HEK293 (cell line): Measurements from ENCODE around the gene NRL.
A peak's percentile ranks its signal among the peaks of the same experiment; 100 is the strongest.

Source experiments
- CTCF ChIA-PET: fragments of 350-600 bp; formaldehyde crosslinking; extraction: SDS; loops from one replicate; lab custom pipeline; 2021; ENCODE audit warnings: antibody characterized with exemption; lab: Yijun Ruan, JAX
- POLR2A ChIA-PET: fragments of 300-600 bp; formaldehyde crosslinking; extraction: SDS; loops from one replicate; lab custom pipeline; 2020; ENCODE audit warnings: antibody characterized with exemption, inconsistent platforms; lab: Yijun Ruan, JAX
- H3K27ac ChIP-seq: fragments of 200-500 bp; sonication (Bioruptor generic); 2 replicates; pipeline ENCODE4 v1.5.1; 2014; ENCODE audit warnings: low read depth, low read length, control low read depth, inconsistent platforms; ENCODE audit errors: extremely low read depth
- H3K36me3 ChIP-seq, 2 experiments: fragments of 200-500 bp in 1 of 2; sonication (Bioruptor generic) in 1 of 2; 1 replicate in 1 of 2; 2 replicates in 1 of 2; pipeline ENCODE4 v1.5.1; 2014 to 2017; ENCODE audit warnings: inconsistent platforms in 2 of 2, low read length in 2 of 2; ENCODE audit not compliant: control insufficient read depth in 2 of 2, insufficient read depth in 1 of 2
- H3K4me1 ChIP-seq: fragments of 200-500 bp; sonication (Bioruptor generic); 2 replicates; pipeline ENCODE4 v1.5.1; 2014; ENCODE audit warnings: mild to moderate bottlenecking, low read length, inconsistent platforms; ENCODE audit not compliant: control insufficient read depth, insufficient read depth
- H3K4me3 ChIP-seq: 2 replicates; pipeline ENCODE4 v1.5.1; 2011; ENCODE audit warnings: low read depth, mild to moderate bottlenecking, control low read depth, low read length, moderate library complexity
- H3K9me3 ChIP-seq: fragments of 200-500 bp; sonication (Bioruptor generic); 2 replicates; pipeline ENCODE4 v1.5.1; 2014; ENCODE audit warnings: low read depth, low read length, inconsistent platforms; ENCODE audit not compliant: control insufficient read depth, insufficient read depth
- GLIS1 ChIP-seq: fragments of 450-650 bp; formaldehyde crosslinking; IDR thresholded peaks from 2 replicates; pipeline ENCODE4 v1.5.1; 2016; ENCODE audit warnings: missing biosample characterization, missing genetic modification characterization
- HIC1 ChIP-seq: fragments of 450-650 bp; formaldehyde crosslinking; IDR thresholded peaks from 2 replicates; pipeline ENCODE4 v1.5.1; 2016; ENCODE audit warnings: missing biosample characterization, missing genetic modification characterization
- HOXA7 ChIP-seq: sonication (generic); formaldehyde crosslinking; IDR thresholded peaks from 2 replicates; pipeline ENCODE4 v1.8.1; 2022; ENCODE audit warnings: missing genetic modification reagents, borderline replicate concordance
- KLF1 ChIP-seq: fragments of 450-650 bp; formaldehyde crosslinking; IDR thresholded peaks from 2 replicates; pipeline ENCODE4 v1.5.1; 2016; ENCODE audit warnings: missing biosample characterization, missing genetic modification characterization
- REPIN1 ChIP-seq: fragments of 450-650 bp; formaldehyde crosslinking; IDR thresholded peaks from 2 replicates; pipeline ENCODE4 v1.5.1; 2017; ENCODE audit warnings: missing biosample characterization, missing genetic modification characterization, low read depth
- ZBTB10 ChIP-seq: fragments of 450-650 bp; formaldehyde crosslinking; IDR thresholded peaks from 2 replicates; pipeline ENCODE4 v1.5.1; 2016; ENCODE audit warnings: missing biosample characterization, missing genetic modification characterization
- ZNF148 ChIP-seq: fragments of 450-650 bp; formaldehyde crosslinking; IDR thresholded peaks from 2 replicates; pipeline ENCODE4 v1.5.0; 2017; ENCODE audit warnings: missing biosample characterization, missing genetic modification characterization, borderline replicate concordance
- ZNF184 ChIP-seq: fragments of 450-650 bp; IDR thresholded peaks from 2 replicates; pipeline ENCODE4 v1.5.1; 2018; ENCODE audit warnings: missing biosample characterization, mild to moderate bottlenecking, missing genetic modification characterization
- ZNF292 ChIP-seq: fragments of 450-650 bp; formaldehyde crosslinking; IDR thresholded peaks from 2 replicates; pipeline ENCODE4 v1.5.1; 2016; ENCODE audit warnings: low read depth, missing biosample characterization, missing genetic modification characterization, borderline replicate concordance
- ZNF324 ChIP-seq: fragments of 450-650 bp; formaldehyde crosslinking; IDR thresholded peaks from 2 replicates; pipeline ENCODE4 v1.5.1; 2016; ENCODE audit warnings: missing biosample characterization, missing genetic modification characterization
- ZNF548 ChIP-seq: fragments of 450-650 bp; formaldehyde crosslinking; IDR thresholded peaks from 2 replicates; pipeline ENCODE4 v1.5.1; 2016; ENCODE audit warnings: missing biosample characterization, missing genetic modification characterization
- ZNF585B ChIP-seq: fragments of 450-650 bp; formaldehyde crosslinking; IDR thresholded peaks from 2 replicates; pipeline ENCODE4 v1.5.1; 2016; ENCODE audit warnings: missing biosample characterization, missing genetic modification characterization
- ZNF660 ChIP-seq: fragments of 450-650 bp; IDR thresholded peaks from 2 replicates; pipeline ENCODE4 v1.5.1; 2018; ENCODE audit warnings: missing biosample characterization, mild to moderate bottlenecking, missing genetic modification characterization
- ZNF843 ChIP-seq: fragments of 450-650 bp; formaldehyde crosslinking; IDR thresholded peaks from 2 replicates; pipeline ENCODE4 v1.5.1; 2016; ENCODE audit warnings: missing biosample characterization, missing genetic modification characterization
- ZSCAN30 ChIP-seq: fragments of 450-650 bp; IDR thresholded peaks from 2 replicates; pipeline ENCODE4 v1.5.1; 2018; ENCODE audit warnings: missing biosample characterization, mild to moderate bottlenecking, missing genetic modification characterization, moderate library complexity
- TF ChIP-seq, protein P1 (sequence below): fragments of 450-650 bp; formaldehyde crosslinking; IDR thresholded peaks from 2 replicates; pipeline ENCODE4 v1.5.1; 2016; ENCODE audit warnings: missing biosample characterization, missing genetic modification characterization
- TF ChIP-seq, protein P2 (sequence below): fragments of 450-650 bp; formaldehyde crosslinking; IDR thresholded peaks from 2 replicates; pipeline ENCODE4 v1.5.1; 2016; ENCODE audit warnings: missing biosample characterization, missing genetic modification characterization
- TF ChIP-seq, protein P3 (sequence below): fragments of 450-650 bp; formaldehyde crosslinking; conservative IDR thresholded peaks from 2 replicates; pipeline ENCODE4 v1.5.1; 2016; ENCODE audit warnings: low read depth, missing biosample characterization, missing genetic modification characterization

The NRL gene

GRCh38 chr14:24143511-24143910, 28.8 kb upstream of the NRL start:
- CTCF ChIA-PET, result interaction anchor here (1.5 kb wide), 1 partner anchor 18 kb away, joined by 4 read pairs; the partner anchor contains the start of gene IRF9
- TF ChIP-seq ZNF292 (tag by site-specific recombination) (no peak), GLIS1 (tag by site-specific recombination) (peak; percentile 70)
- TF ChIP-seq, all 188 proteins: peak for 1
- Histone ChIP-seq H3K9me3 (no peaks in the 10 kb centered on the region), H3K27ac (no peak overlapping the region), H3K4me1 (peaks cover 12% of the 10 kb centered on the region), H3K36me3 (peaks cover 12 to 36% of the 10 kb centered on the region in 2 experiments), H3K4me3 (no peak overlapping the region)
- POLR2A ChIA-PET, result interaction anchor here (0.8 kb wide), 1 partner anchor 29 kb away, joined by 4 read pairs; the partner anchor contains the start of genes DCAF11 and NRL

GRCh38 chr14:24141097-24141880, 26.5 kb upstream of the NRL start, which contains the start of gene EMC9:
EMC9 (minus strand) TSS chr14:24141591; CDS start chr14:24141304, 287 bp downstream.
- H3K4me3 ChIP-seq, result peak within 1 kb of the TSS; percentile 90
- peaks cover 8% of the 10 kb centered on the region for H3K4me1 ChIP-seq
- peak within 1 kb of the TSS; percentile 89 for H3K27ac ChIP-seq
- no peaks in the 10 kb centered on the region for H3K9me3 ChIP-seq
- ChIA-PET CTCF (interaction anchor here (0.6 to 1.2 kb wide), 6 partner anchors 8 to 295 kb away, joined by 3 to 6 read pairs (median 4); partner anchors contain the start of gene IRF9), POLR2A (interaction anchor here (0.6 to 7.3 kb wide), 23 partner anchors 10 to 1046 kb away, joined by 3 to 163 read pairs (median 5); partner anchors contain the start of genes ACIN1, C14orf119, CHMP4A and DCAF11)
- H3K36me3 ChIP-seq, result peaks cover 11 to 46% of the 10 kb centered on the region in 2 experiments
- TF ChIP-seq ZNF184 (tag by site-specific recombination) (no peak), KLF1 (tag by site-specific recombination) (no peak; the same call in 1 of the 2 replicates), ZBTB10 (tag by site-specific recombination) (peak; percentile 60; the same call in 1 of the 2 replicates), ZNF843 (tag by site-specific recombination) (0 out of 2 replicates have a peak, but pooled peaks have one; percentile 70), ZNF148 (tag by site-specific recombination) (no peak), REPIN1 (peak; percentile 77; the same call in 1 of the 2 replicates), ZNF585B (tag by site-specific recombination) (peak; percentile 9; the same call in 1 of the 2 replicates), HOXA7 (CRISPR knock-in tag) (no peak), ZNF292 (tag by site-specific recombination) (no peak), ZNF548 (tag by site-specific recombination) (no peak), ZNF324 (0 out of 2 replicates have a peak, but pooled peaks have one; percentile 74), ZSCAN30 (tag by site-specific recombination) (peak; percentile 94), HIC1 (peak; percentile 94), ZNF660 (0 out of 2 replicates have a peak, but pooled peaks have one; percentile 28)
- TF ChIP-seq, protein P1, sequence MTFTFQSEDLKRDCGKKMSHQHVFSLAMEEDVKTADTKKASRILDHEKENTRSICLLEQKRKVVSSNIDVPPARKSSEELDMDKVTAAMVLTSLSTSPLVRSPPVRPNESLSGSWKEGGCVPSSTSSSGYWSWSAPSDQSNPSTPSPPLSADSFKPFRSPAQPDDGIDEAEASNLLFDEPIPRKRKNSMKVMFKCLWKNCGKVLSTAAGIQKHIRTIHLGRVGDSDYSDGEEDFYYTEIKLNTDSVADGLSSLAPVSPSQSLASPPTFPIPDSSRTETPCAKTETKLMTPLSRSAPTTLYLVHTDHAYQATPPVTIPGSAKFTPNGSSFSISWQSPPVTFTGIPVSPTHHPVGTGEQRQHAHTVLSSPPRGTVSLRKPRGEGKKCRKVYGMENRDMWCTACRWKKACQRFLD (tag by site-specific recombination), result peak; percentile 46; the same call in 1 of the 2 replicates
- TF ChIP-seq, protein P2, sequence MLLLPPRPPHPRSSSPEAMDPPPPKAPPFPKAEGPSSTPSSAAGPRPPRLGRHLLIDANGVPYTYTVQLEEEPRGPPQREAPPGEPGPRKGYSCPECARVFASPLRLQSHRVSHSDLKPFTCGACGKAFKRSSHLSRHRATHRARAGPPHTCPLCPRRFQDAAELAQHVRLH (tag by site-specific recombination), result 0 out of 2 replicates have a peak, but pooled peaks have one; percentile 24
- TF ChIP-seq, protein P3, sequence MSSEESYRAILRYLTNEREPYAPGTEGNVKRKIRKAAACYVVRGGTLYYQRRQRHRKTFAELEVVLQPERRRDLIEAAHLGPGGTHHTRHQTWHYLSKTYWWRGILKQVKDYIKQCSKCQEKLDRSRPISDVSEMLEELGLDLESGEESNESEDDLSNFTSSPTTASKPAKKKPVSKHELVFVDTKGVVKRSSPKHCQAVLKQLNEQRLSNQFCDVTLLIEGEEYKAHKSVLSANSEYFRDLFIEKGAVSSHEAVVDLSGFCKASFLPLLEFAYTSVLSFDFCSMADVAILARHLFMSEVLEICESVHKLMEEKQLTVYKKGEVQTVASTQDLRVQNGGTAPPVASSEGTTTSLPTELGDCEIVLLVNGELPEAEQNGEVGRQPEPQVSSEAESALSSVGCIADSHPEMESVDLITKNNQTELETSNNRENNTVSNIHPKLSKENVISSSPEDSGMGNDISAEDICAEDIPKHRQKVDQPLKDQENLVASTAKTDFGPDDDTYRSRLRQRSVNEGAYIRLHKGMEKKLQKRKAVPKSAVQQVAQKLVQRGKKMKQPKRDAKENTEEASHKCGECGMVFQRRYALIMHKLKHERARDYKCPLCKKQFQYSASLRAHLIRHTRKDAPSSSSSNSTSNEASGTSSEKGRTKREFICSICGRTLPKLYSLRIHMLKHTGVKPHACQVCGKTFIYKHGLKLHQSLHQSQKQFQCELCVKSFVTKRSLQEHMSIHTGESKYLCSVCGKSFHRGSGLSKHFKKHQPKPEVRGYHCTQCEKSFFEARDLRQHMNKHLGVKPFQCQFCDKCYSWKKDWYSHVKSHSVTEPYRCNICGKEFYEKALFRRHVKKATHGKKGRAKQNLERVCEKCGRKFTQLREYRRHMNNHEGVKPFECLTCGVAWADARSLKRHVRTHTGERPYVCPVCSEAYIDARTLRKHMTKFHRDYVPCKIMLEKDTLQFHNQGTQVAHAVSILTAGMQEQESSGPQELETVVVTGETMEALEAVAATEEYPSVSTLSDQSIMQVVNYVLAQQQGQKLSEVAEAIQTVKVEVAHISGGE (tag by site-specific recombination), result peak; percentile 31; the same call in 1 of the 2 replicates
